Daoy (cell line): ENCODE data around the gene MAP1LC3A. TPM values are rescaled to one million over a fixed set of nuclear protein-coding genes. Genes with fewer than 3 reads are reported as not detected.

ENCODE experiments used
- total RNA-seq: library from RNA; depleted of rRNA; stranded (reverse); fragments of >200 nt; shearing (Covaris generic); gene quantifications from 2 replicates; pipeline ENCODE4 v1.2.3, GENCODE V29; 2014; rRNA removed

The MAP1LC3A gene
- total RNA-seq, 1 experiment from 2014 or later, result 1.5 TPM

Other genes starting within 250 kb of the MAP1LC3A start
- gene ITCH, start 195.4 kb upstream of the MAP1LC3A start, total RNA-seq, result 45.1 and 48.3 TPM in 2 replicates
- 66.2 and 122 TPM in 2 replicates for gene DYNLRB1, start 42.3 kb upstream of the MAP1LC3A start, total RNA-seq
- 9.7 and 11.7 TPM in 2 replicates for gene PIGU, start 118.4 kb downstream of the MAP1LC3A start, total RNA-seq
- gene TP53INP2, start 145.6 kb downstream of the MAP1LC3A start, total RNA-seq, result 0.68 and 0.80 TPM in 2 replicates